Endodermal cell (in vitro differentiated cells): ENCODE data around the gene APEH. TPM values are rescaled to one million over a fixed set of nuclear protein-coding genes. Genes with fewer than 3 reads are reported as not detected.

ENCODE experiments used
- DNase-seq: peaks from one replicate; pipeline ENCODE4 v3.0.0-alpha.2; 2017
- H3K27ac ChIP-seq: 2 replicates; pipeline ENCODE4 v1.5.1; 2013; ENCODE audit warnings: mild to moderate bottlenecking, low read depth, low read length, moderate library complexity
- H3K27me3 ChIP-seq: 2 replicates; pipeline ENCODE4 v1.6.1; 2013; ENCODE audit warnings: mild to moderate bottlenecking, low read length, moderate library complexity; ENCODE audit not compliant: insufficient read depth, control insufficient read depth, poor library complexity, severe bottlenecking
- H3K36me3 ChIP-seq: 2 replicates; pipeline ENCODE4 v1.7.0; 2013; ENCODE audit warnings: mild to moderate bottlenecking, low read length, moderate library complexity; ENCODE audit not compliant: control insufficient read depth, insufficient read depth
- H3K4me1 ChIP-seq: one replicate; pipeline ENCODE4 v1.7.0; 2013; ENCODE audit warnings: low read length; ENCODE audit not compliant: control insufficient read depth, insufficient read depth
- H3K4me3 ChIP-seq: 2 replicates; pipeline ENCODE4 v1.5.1; 2013; ENCODE audit warnings: mild to moderate bottlenecking, low read length, moderate library complexity
- H3K9ac ChIP-seq: 2 replicates; pipeline ENCODE4 v1.6.1; 2013; ENCODE audit warnings: mild to moderate bottlenecking, low read length, moderate library complexity; ENCODE audit not compliant: poor library complexity, severe bottlenecking; ENCODE audit errors: extremely low read depth
- H3K9me3 ChIP-seq: 2 replicates; pipeline ENCODE4 v1.6.1; 2013; ENCODE audit warnings: mild to moderate bottlenecking, low read length, moderate library complexity; ENCODE audit not compliant: control insufficient read depth
- H3K27ac Mint-ChIP-seq: 2 replicates; pipeline ENCODE4 v1.8.0; 2020; ENCODE audit warnings: mixed read lengths
- H3K27me3 Mint-ChIP-seq: 2 replicates; pipeline ENCODE4 v1.8.0; 2021; ENCODE audit warnings: mild to moderate bottlenecking, mixed read lengths; ENCODE audit not compliant: insufficient read depth
- H3K36me3 Mint-ChIP-seq: 2 replicates; pipeline ENCODE4 v1.8.0; 2020; ENCODE audit warnings: low read depth, mixed read lengths
- H3K4me1 Mint-ChIP-seq: 2 replicates; pipeline ENCODE4 v1.8.0; 2020; ENCODE audit warnings: mixed read lengths
- H3K4me3 Mint-ChIP-seq: 2 replicates; pipeline ENCODE4 v1.8.0; 2020; ENCODE audit warnings: mild to moderate bottlenecking, moderate library complexity, mixed read lengths
- H3K9me3 Mint-ChIP-seq: 2 replicates; pipeline ENCODE4 v1.8.0; 2020; ENCODE audit warnings: mild to moderate bottlenecking, mixed read lengths
- WGBS, 2 experiments: methylation state at CpG; one replicate each; pipeline versions ENCODE4 v1.1.5 to v1.1.7; 2013; ENCODE audit warnings: missing lambda C conversion rate in 2 of 2, mixed read lengths in 1 of 2; ENCODE audit not compliant: insufficient coverage in 1 of 2, insufficient read length in 1 of 2; 5-methylcytosine and 5-hydroxymethylcytosine counted together
- total RNA-seq, 2 donors: library from RNA; stranded (reverse); fragmentation: NEBNext Ultra II Directional in 1 of 2; extraction: Animal tissue kit (Norgen Biotek cat#: 25700) in 1 of 2; gene quantifications; 2 replicates in 1 of 2; 3 replicates in 1 of 2; pipeline ENCODE4 v1.2.1, GENCODE V29; 2021
- TF ChIP-seq, protein P1 (sequence below): fragments of 200-600 bp; sonication (generic); conservative IDR thresholded peaks from 2 replicates; pipeline ENCODE4 v1.5.0; 2021; ENCODE audit warnings: antibody characterized with exemption, mild to moderate bottlenecking

APEH gene
- total RNA-seq, 2 donors from 2014 or later: 188 to 216 TPM

DNA sequence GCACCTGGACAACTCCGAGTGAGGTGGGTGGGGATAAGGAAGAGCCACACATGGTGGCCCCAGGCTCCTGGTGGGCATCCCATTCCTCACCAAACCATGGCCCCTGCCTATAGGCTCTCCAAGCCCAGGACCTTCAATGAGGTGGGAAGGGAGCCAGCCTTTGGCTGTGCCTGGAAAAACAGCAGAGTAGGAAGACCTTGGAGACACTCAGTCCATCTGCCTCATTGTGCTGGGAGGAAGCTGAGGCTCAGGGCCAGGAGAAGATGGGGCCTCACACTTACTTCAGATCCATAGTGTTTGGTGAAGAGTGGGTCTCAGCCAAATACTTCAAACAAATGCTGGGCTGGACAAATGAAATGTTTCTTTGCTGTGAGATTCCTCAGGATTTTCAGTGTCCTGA, 47.4 kb upstream of the APEH start:
- Mint-ChIP-seq H3K27ac (no peak overlapping the region), H3K36me3 (peaks cover 2% of the 10 kb centered on the region), H3K4me1 (no peaks in the 10 kb centered on the region), H3K27me3 (no peaks in the 10 kb centered on the region), H3K4me3 (no peak overlapping the region), H3K9me3 (peaks cover 5% of the 10 kb centered on the region)
- Histone ChIP-seq H3K9ac (no peak overlapping the region), H3K9me3 (no peaks in the 10 kb centered on the region), H3K27me3 (no peaks in the 10 kb centered on the region), H3K4me1 (no peaks in the 10 kb centered on the region), H3K36me3 (no peaks in the 10 kb centered on the region), H3K27ac (no peak overlapping the region), H3K4me3 (no peak overlapping the region)
- TF ChIP-seq, protein P1, sequence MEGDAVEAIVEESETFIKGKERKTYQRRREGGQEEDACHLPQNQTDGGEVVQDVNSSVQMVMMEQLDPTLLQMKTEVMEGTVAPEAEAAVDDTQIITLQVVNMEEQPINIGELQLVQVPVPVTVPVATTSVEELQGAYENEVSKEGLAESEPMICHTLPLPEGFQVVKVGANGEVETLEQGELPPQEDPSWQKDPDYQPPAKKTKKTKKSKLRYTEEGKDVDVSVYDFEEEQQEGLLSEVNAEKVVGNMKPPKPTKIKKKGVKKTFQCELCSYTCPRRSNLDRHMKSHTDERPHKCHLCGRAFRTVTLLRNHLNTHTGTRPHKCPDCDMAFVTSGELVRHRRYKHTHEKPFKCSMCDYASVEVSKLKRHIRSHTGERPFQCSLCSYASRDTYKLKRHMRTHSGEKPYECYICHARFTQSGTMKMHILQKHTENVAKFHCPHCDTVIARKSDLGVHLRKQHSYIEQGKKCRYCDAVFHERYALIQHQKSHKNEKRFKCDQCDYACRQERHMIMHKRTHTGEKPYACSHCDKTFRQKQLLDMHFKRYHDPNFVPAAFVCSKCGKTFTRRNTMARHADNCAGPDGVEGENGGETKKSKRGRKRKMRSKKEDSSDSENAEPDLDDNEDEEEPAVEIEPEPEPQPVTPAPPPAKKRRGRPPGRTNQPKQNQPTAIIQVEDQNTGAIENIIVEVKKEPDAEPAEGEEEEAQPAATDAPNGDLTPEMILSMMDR: no peak
- no peak for DNase-seq
- WGBS, 2 experiments: 100% methylated on average over 1 of the region's 1 CpG; no CpG with 5 or more reads in 1 of the 2 experiments

DNA sequence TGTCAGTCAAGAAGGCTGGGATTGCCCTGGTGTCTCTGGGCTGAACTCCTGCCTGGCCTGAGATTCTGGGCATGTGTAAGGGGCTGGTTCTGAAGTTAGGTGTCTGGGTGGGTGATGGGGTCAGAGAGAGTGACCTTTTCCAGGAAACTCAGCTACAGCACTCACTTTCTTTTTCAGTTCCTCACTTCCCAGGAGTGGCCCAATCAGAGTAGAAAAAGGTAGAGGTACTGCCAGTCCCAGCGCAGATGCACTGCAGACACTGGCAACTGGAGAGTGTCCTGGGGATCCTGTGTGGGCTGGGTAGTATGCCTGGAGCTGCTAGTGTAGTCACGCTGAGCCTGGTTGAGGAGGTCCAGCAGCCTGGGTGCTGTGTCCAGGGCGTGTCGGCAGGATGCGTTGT, 46.5 kb upstream of the APEH start:
- Mint-ChIP-seq H3K4me1 (no peaks in the 10 kb centered on the region), H3K36me3 (peaks cover 2% of the 10 kb centered on the region), H3K9me3 (peaks cover 6% of the 10 kb centered on the region), H3K27ac (no peak overlapping the region), H3K4me3 (no peak overlapping the region), H3K27me3 (no peaks in the 10 kb centered on the region)
- Histone ChIP-seq H3K4me3 (no peak overlapping the region), H3K9me3 (no peaks in the 10 kb centered on the region), H3K36me3 (no peaks in the 10 kb centered on the region), H3K27me3 (no peaks in the 10 kb centered on the region), H3K9ac (no peak overlapping the region), H3K27ac (no peak overlapping the region), H3K4me1 (no peaks in the 10 kb centered on the region)
- TF ChIP-seq, protein P1: no peak
- no peak for DNase-seq
- 92 to 95% methylated on average over 5 of the region's 5 CpGs for WGBS, 2 experiments

DNA sequence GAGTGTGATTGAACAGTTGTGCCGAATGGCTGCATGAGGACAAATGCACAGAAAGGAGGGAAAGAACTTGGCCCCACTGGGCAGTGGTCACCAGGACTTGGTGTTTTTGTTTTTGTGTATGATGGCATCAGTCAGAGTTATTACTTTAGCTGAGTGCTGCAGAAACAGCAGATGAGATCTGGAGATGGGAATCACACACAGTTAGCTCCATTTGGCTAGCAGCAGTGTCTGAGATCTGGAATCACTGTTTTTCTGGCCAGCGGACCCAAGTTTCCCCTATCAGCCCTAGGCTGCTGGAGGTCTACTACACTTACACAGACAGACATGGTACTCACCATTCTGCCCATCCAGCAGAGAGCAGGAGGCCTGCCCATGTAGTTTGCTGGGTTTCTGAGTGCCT, 45.9 kb upstream of the APEH start:
- Histone ChIP-seq H3K9me3 (no peaks in the 10 kb centered on the region), H3K9ac (no peak overlapping the region), H3K27ac (no peak overlapping the region), H3K27me3 (no peaks in the 10 kb centered on the region), H3K4me1 (no peaks in the 10 kb centered on the region), H3K4me3 (no peak overlapping the region), H3K36me3 (no peaks in the 10 kb centered on the region)
- Mint-ChIP-seq H3K4me1 (no peaks in the 10 kb centered on the region), H3K36me3 (peaks cover 2% of the 10 kb centered on the region), H3K27ac (no peak overlapping the region), H3K9me3 (peaks cover 6% of the 10 kb centered on the region), H3K27me3 (no peaks in the 10 kb centered on the region), H3K4me3 (no peak overlapping the region)
- DNase-seq: no peak
- TF ChIP-seq, protein P1: no peak
- 86 to 89% methylated on average over 2 of the region's 2 CpGs for WGBS, 2 experiments
